A549 treated with AZD2906 at 1 μM for 4 hours (cell line): Measurements from ENCODE around the gene PFKP. TPM values are rescaled to one million over a fixed set of nuclear protein-coding genes. Genes with fewer than 3 reads are reported as not detected.

ENCODE experiments used
- total RNA-seq: library from RNA; stranded (reverse); fragments of 200-300 nt; extraction: Qiagen RNA extraction; gene quantifications from 5 replicates; pipeline ENCODE4 v1.2.3, GENCODE V29; 2022

The PFKP gene
- total RNA-seq = 513 to 564 TPM (median 546 TPM) in 5 replicates

GRCh38 chr10:3067118-3067858, at the start of gene PFKP:
TSS of gene PFKP (plus strand) at chr10:3067548. CDS start at chr10:3067596, 48 bp downstream.

GRCh38 chr10:3172446-3173170, 105.3 kb downstream of the PFKP start, which contains the start of gene PITRM1:
TSS of gene PITRM1 (minus strand) at chr10:3172782. CDS start at chr10:3172772, 10 bp downstream.

Other genes starting within 250 kb of the PFKP start
- gene PITRM1, start 105.2 kb downstream of the PFKP start, total RNA-seq = 78.4 to 80.3 TPM (median 79.2 TPM) in 5 replicates